Fibroblast of the conjunctiva (primary cell): Measurements from ENCODE around the gene PFKL.

Experiments
- DNase-seq: peaks from one replicate; pipeline ENCODE4 v3.0.0-alpha.2; 2010; ENCODE audit warnings: low read depth

Gene PFKL

DNA sequence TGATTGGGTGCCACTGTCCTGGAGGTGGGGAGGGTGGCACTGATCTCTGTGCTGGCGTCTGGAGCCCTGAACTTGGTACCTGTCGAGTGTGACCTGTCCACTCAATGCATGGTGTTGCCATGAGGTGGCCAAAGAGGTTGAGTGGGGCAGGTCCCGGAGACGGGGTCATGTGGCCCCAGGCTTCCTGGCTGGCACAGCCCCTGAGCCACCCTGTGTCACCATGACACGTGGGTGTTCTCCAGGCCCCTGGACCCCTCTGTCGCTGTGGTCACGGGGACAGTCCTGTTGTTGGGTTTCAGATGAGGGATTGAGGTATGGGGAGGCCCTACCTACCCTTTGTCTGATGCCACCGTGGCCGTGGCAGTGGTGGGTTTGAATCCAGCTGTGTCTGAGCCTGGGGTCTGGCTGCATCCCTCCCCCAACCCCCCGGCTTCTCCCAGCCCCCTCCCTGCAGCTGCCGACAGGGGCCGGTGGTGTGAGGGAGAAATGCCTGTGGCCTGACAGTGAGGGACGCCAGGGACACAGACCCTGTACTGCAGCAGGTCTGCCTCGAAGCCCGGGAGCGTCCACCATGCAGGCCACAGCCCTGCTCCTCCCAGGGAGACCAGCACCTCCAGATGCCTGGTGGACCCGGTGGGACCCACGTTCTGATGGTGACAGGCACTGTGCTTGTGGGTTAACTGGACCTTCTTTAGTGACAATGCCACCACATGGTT lies 65.6 kb downstream of the PFKL start:
- no peak for DNase-seq

- DNase-seq, result no peak
These were observed 66.2 kb downstream of the PFKL start for GRCh38 chr21:44365967-44366585.

DNA sequence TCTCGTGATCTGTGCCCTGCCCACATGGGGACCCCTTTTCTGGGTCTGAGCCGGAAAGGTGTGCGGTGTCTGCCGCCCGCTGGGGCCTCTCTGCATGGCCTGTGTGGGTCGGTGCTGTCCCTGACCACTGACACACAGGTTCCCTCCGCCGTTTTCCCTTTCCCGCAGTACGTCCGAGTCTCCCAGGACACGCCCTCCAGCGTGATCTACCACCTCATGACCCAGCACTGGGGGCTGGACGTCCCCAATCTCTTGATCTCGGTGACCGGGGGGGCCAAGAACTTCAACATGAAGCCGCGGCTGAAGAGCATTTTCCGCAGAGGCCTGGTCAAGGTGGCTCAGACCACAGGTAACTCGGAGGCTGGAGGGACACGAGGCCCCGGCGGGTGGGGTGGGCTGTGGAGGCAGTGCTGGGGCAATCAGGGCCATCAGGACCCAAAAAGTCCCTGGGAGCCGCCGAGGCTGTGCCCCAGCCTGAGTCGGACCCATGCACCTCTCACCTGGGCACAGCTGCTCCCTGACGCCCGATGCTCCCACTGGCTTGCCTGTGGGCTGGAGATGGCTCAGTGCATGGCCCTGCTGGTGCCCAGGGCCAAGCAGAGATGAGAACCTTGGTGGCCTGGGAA lies 66.8 kb downstream of the PFKL start:
- no peak for DNase-seq

DNA sequence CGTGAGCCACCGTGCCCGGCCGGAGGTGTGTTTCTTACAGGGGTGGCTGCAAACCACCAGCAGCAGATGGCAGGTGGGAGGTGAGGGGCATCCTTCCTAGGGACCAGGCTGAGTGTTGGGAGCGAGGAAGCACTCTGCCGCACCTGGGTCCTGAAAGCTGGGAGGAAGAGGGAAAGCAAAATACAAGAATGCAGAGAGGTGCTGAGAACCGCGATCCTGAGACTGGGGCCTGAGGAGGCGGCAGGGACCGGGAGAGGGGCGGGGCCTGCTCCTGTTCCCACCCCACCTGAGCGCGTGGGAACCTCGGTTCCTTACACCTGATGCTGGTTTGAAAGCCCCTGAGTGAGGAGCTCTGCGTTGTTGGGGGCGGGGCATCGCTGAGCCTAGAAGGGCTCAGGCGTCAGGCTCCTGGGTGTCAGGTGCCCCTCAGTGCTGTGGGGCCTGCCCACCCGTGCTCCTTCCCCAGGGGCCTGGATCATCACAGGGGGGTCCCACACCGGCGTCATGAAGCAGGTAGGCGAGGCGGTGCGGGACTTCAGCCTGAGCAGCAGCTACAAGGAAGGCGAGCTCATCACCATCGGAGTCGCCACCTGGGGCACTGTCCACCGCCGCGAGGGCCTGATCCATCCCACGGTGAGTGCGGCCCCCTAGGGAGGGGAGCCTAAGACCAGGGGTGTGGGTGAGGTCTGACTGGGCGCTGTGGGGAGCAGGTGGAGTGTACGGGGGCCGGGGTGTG lies 69.0 kb downstream of the PFKL start:
- DNase-seq, result no peak

- no peak for DNase-seq
These were observed 70.3 kb downstream of the PFKL start for GRCh38 chr21:44370027-44370735.

GRCh38 chr21:44370786-44371410 lies 71.0 kb downstream of the PFKL start:
- no peak for DNase-seq

DNA sequence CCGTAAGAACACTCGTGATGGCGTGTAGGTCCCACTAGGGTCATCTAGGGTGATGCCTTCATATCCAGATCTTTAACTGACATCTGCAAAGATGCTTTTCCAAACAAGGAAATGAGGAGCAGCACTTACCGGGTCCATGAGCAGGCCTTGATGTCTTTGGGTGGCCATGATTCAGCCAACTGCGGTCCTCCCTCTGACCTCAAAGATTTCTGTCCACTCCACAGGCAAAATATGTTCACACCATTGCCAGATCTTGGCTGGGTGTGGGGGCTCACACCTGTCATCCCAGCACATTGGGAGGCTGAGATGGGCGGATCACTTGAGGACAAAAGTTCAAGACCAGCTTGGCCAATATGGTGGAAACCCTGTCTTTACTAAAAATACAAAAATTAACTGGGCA lies 71.7 kb downstream of the PFKL start:
- no peak for DNase-seq

GRCh38 chr21:44372616-44373015 lies 72.8 kb downstream of the PFKL start:
- DNase-seq, result no peak

- no peak for DNase-seq
These were observed 74.9 kb downstream of the PFKL start for GRCh38 chr21:44374601-44375280.

- no peak for DNase-seq
These were observed 75.4 kb downstream of the PFKL start for GRCh38 chr21:44375281-44375651.

DNA sequence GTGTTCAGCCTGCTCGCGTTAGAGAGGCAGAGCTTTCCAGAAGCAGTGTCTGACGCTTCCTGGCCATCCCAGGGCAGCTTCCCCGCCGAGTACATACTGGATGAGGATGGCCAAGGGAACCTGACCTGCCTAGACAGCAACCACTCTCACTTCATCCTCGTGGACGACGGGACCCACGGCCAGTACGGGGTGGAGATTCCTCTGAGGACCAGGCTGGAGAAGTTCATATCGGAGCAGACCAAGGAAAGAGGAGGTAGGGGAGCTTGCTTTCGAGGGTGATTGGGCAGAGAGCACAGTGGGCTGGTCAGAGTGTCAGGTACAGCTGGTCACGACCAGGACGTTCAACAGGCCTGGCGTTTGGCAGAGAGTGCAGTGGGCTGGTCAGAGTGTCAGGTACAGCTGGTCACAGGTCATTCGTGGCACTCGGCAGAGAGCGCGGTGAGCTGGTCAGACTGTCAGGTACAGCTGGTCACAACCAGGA lies 75.9 kb downstream of the PFKL start:
- DNase-seq, result no peak

GRCh38 chr21:44376606-44377005 lies 76.8 kb downstream of the PFKL start:
- no peak for DNase-seq
